T-helper 2 cell treated with Interferon-gamma antibody and Interleukin-4, amounts not matched to agents 100 ng/mL and 5 ng/mL, for 36 hours (primary cell): ENCODE measurements around the gene GDPD3. TPM values are rescaled to one million over a fixed set of nuclear protein-coding genes. Genes with fewer than 3 reads are reported as not detected.

Source experiments
- intact Hi-C: fragments of 100-400 bp; cut with micrococcal nuclease; formaldehyde crosslinking; loops from one replicate; pipeline ENCODE4 v1.15.1; 2023
- total RNA-seq: library from RNA; stranded (reverse); gene quantifications from 2 replicates; pipeline ENCODE4 v1.2.3, GENCODE V29; 2022

Gene GDPD3
- total RNA-seq, 1 donor from 2014 or later: 7.7 TPM

GRCh38 chr16:30063278-30063892 is 50.0 kb downstream of the GDPD3 start:
- intact Hi-C loops: loop anchor here (10.0 kb wide), 1 partner anchor 341 kb away; the partner anchor contains the start of gene ZNF771

GRCh38 chr16:30060836-30061554 is 52.3 kb downstream of the GDPD3 start:
- intact Hi-C loops: loop anchor here (10.0 kb wide), 1 partner anchor 344 kb away; the partner anchor contains the start of gene ZNF771

GRCh38 chr16:30060346-30060745 is 53.0 kb downstream of the GDPD3 start:
- intact Hi-C loops: loop anchor here (10.0 kb wide), 1 partner anchor 344 kb away; the partner anchor contains the start of gene ZNF771

GRCh38 chr16:30054959-30055553 is 58.3 kb downstream of the GDPD3 start:
- intact Hi-C loops: loop anchor here (1.0 to 2.0 kb wide), 2 partner anchors 9 to 14 kb away; no protein-coding TSS in a partner anchor

Other genes with a start within 250 kb of the GDPD3 start
- not detected in 2 replicates for gene SEZ6L2, start 214.0 kb downstream of the GDPD3 start, total RNA-seq
- gene ASPHD1, start 213.0 kb downstream of the GDPD3 start, total RNA-seq: 0.16 TPM in 1 of 2 replicates, not detected in the other
- gene KCTD13, start 187.3 kb downstream of the GDPD3 start, total RNA-seq: 34.0 and 36.1 TPM in 2 replicates
- gene TMEM219, start 151.5 kb downstream of the GDPD3 start, total RNA-seq: 55.9 and 56.1 TPM in 2 replicates
- 44.2 and 45.3 TPM in 2 replicates for gene TAOK2, start 139.7 kb downstream of the GDPD3 start, total RNA-seq
- gene HIRIP3, start 117.9 kb downstream of the GDPD3 start, total RNA-seq: 43.0 and 48.2 TPM in 2 replicates
- gene INO80E, start 117.3 kb downstream of the GDPD3 start, total RNA-seq: 103 and 106 TPM in 2 replicates
- 0.25 TPM in 1 of 2 replicates, not detected in the other for gene DOC2A, start 102.5 kb downstream of the GDPD3 start, total RNA-seq
- not detected in 2 replicates for gene C16orf92, start 90.3 kb downstream of the GDPD3 start, total RNA-seq
- 2.7 and 3.6 TPM in 2 replicates for gene TLCD3B, start 82.3 kb downstream of the GDPD3 start, total RNA-seq
- gene ALDOA, start 47.8 kb downstream of the GDPD3 start, total RNA-seq: 1,452 and 1,473 TPM in 2 replicates
- gene PPP4C, start 37.5 kb downstream of the GDPD3 start, total RNA-seq: 140 and 145 TPM in 2 replicates
- 0.89 and 1.0 TPM in 2 replicates for gene TBX6, start 21.6 kb downstream of the GDPD3 start, total RNA-seq
- gene YPEL3, start 17.3 kb downstream of the GDPD3 start, total RNA-seq: 30.6 and 32.8 TPM in 2 replicates
- 52.8 and 61.6 TPM in 2 replicates for gene MAPK3, start 9.7 kb upstream of the GDPD3 start, total RNA-seq
- gene CORO1A, start 70.1 kb upstream of the GDPD3 start, total RNA-seq: 1,841 and 1,902 TPM in 2 replicates
- 168 and 178 TPM in 2 replicates for gene BOLA2B, start 80.1 kb upstream of the GDPD3 start, total RNA-seq
- 65.6 and 102 TPM in 2 replicates for gene SLX1A, start 80.3 kb upstream of the GDPD3 start, total RNA-seq
- 29.5 and 37.5 TPM in 2 replicates for gene SULT1A3, start 85.7 kb upstream of the GDPD3 start, total RNA-seq
- gene NPIPB13, start 134.9 kb upstream of the GDPD3 start, total RNA-seq: 15.1 and 23.7 TPM in 2 replicates
- 70.8 and 75.8 TPM in 2 replicates for gene CD2BP2, start 241.8 kb upstream of the GDPD3 start, total RNA-seq